Neural cell (in vitro differentiated cells): ENCODE results near the gene ZSWIM6.

Source experiments
- EP300 ChIP-seq: fragments of 450-650 bp; conservative IDR thresholded peaks from 2 replicates; pipeline ENCODE4 v1.6.1; 2014; ENCODE audit warnings: antibody characterized with exemption, mild to moderate bottlenecking, moderate library complexity; ENCODE audit not compliant: poor library complexity, severe bottlenecking
- EZH2 ChIP-seq: fragments of 200-600, 300-800 bp; shearing (Covaris generic), sonication (generic); IDR thresholded peaks from 2 replicates; pipeline ENCODE4 v1.6.1; 2014; ENCODE audit warnings: antibody characterized with exemption, low read length, borderline replicate concordance, mild to moderate bottlenecking; ENCODE audit not compliant: insufficient read depth, poor library complexity, severe bottlenecking
- MXI1 ChIP-seq: fragments of 450-650 bp; conservative IDR thresholded peaks from 2 replicates; pipeline ENCODE4 v1.6.1; 2014; ENCODE audit warnings: antibody characterized with exemption, mild to moderate bottlenecking; ENCODE audit not compliant: poor library complexity, severe bottlenecking
- POLR2AphosphoS5 ChIP-seq: IDR thresholded peaks from 2 replicates; pipeline ENCODE4 v1.6.1; 2012
- RAD21 ChIP-seq: fragments of 450-650 bp; conservative IDR thresholded peaks from 2 replicates; pipeline ENCODE4 v1.6.1; 2014; ENCODE audit warnings: antibody characterized with exemption, mild to moderate bottlenecking, moderate library complexity
- SMC3 ChIP-seq: fragments of 450-650 bp; conservative IDR thresholded peaks from 2 replicates; pipeline ENCODE4 v1.6.1; 2014; ENCODE audit warnings: antibody characterized with exemption, mild to moderate bottlenecking, moderate library complexity; ENCODE audit not compliant: poor library complexity
- TAF1 ChIP-seq: IDR thresholded peaks from 2 replicates; pipeline ENCODE4 v1.6.1; 2012; ENCODE audit warnings: low read depth
- TF ChIP-seq, protein P1 (sequence below): fragments of 450-650 bp; IDR thresholded peaks from 2 replicates; pipeline ENCODE4 v1.5.1; 2014; ENCODE audit warnings: antibody characterized with exemption, mild to moderate bottlenecking, moderate library complexity; ENCODE audit not compliant: poor library complexity, severe bottlenecking
- TF ChIP-seq, protein P2 (sequence below): IDR thresholded peaks from 2 replicates; pipeline ENCODE4 v1.6.1; 2012; ENCODE audit warnings: borderline replicate concordance

- TF ChIP-seq EP300 (no peak), POLR2AphosphoS5 (no peak), EZH2 (no peak), RAD21 (no peak), TAF1 (no peak), SMC3 (no peak), MXI1 (no peak)
- TF ChIP-seq, protein P1, sequence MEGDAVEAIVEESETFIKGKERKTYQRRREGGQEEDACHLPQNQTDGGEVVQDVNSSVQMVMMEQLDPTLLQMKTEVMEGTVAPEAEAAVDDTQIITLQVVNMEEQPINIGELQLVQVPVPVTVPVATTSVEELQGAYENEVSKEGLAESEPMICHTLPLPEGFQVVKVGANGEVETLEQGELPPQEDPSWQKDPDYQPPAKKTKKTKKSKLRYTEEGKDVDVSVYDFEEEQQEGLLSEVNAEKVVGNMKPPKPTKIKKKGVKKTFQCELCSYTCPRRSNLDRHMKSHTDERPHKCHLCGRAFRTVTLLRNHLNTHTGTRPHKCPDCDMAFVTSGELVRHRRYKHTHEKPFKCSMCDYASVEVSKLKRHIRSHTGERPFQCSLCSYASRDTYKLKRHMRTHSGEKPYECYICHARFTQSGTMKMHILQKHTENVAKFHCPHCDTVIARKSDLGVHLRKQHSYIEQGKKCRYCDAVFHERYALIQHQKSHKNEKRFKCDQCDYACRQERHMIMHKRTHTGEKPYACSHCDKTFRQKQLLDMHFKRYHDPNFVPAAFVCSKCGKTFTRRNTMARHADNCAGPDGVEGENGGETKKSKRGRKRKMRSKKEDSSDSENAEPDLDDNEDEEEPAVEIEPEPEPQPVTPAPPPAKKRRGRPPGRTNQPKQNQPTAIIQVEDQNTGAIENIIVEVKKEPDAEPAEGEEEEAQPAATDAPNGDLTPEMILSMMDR, result no peak
- TF ChIP-seq, protein P2, sequence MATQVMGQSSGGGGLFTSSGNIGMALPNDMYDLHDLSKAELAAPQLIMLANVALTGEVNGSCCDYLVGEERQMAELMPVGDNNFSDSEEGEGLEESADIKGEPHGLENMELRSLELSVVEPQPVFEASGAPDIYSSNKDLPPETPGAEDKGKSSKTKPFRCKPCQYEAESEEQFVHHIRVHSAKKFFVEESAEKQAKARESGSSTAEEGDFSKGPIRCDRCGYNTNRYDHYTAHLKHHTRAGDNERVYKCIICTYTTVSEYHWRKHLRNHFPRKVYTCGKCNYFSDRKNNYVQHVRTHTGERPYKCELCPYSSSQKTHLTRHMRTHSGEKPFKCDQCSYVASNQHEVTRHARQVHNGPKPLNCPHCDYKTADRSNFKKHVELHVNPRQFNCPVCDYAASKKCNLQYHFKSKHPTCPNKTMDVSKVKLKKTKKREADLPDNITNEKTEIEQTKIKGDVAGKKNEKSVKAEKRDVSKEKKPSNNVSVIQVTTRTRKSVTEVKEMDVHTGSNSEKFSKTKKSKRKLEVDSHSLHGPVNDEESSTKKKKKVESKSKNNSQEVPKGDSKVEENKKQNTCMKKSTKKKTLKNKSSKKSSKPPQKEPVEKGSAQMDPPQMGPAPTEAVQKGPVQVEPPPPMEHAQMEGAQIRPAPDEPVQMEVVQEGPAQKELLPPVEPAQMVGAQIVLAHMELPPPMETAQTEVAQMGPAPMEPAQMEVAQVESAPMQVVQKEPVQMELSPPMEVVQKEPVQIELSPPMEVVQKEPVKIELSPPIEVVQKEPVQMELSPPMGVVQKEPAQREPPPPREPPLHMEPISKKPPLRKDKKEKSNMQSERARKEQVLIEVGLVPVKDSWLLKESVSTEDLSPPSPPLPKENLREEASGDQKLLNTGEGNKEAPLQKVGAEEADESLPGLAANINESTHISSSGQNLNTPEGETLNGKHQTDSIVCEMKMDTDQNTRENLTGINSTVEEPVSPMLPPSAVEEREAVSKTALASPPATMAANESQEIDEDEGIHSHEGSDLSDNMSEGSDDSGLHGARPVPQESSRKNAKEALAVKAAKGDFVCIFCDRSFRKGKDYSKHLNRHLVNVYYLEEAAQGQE, result no peak
Observed at GRCh38 chr5:61589946-61590345, 257.9 kb downstream of the ZSWIM6 start.
